Measurements from ENCODE around the gene WWOX. TPM values are rescaled to one million over a fixed set of nuclear protein-coding genes. Genes with fewer than 3 reads are reported as not detected.

WWOX gene
- total and polyA plus RNA-seq, 2 of the 8 experiments (the other 6 are each of a cell fraction or from before 2014, with no cell fraction given), result 5.4 to 16.7 TPM

DNA sequence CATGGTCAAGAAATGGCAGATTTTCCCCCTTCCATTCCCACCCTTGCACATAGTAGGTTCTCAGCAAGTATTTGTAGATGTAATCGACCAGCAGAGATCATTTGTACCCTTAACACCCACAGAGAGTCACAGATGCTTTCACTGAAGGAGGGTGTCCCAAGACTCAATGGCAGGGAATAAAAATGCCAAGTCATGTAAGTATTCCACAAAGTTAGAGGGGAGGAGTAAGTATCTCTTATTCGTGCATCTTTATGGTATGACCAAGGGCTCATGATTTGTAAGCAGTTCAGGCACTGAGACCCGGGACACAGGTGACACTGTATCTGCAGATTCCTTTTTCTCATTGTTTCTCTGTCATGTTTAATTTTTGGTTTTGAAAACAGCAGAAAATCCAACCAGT lies 1011.5 kb downstream of the WWOX start (continued):
- no peak for TF ChIP-seq ATF2 (IDR thresholded peaks at IDR 0.05; ENCODE audit: low read length)
- no peak for TF ChIP-seq HDAC2 (IDR thresholded peaks at IDR 0.05; ENCODE audit: borderline replicate concordance in 1 of 2, low read depth in 2 of 2, low read length in 2 of 2)
- TF ChIP-seq GTF2F1 (IDR thresholded peaks at IDR 0.05; ENCODE audit: borderline replicate concordance, low read depth, low read length), result no peak
- no peak for TF ChIP-seq TEAD4 (IDR thresholded peaks at IDR 0.05; ENCODE audit: low read depth, low read length)
- TF ChIP-seq POU5F1 (IDR thresholded peaks at IDR 0.05; ENCODE audit: low read depth, low read length), result no peak
- no peak for TF ChIP-seq SP1 (IDR thresholded peaks at IDR 0.05; ENCODE audit: low read depth, low read length)
- no peak for TF ChIP-seq SIRT6 (IDR thresholded peaks at IDR 0.05; ENCODE audit: low read length)
- TF ChIP-seq BRCA1 (IDR thresholded peaks at IDR 0.05; ENCODE audit: low read depth, low read length), result no peak

Measured in H1 (cell line).